ENCODE measurements around the gene PCYT2.

Gene PCYT2

DNA sequence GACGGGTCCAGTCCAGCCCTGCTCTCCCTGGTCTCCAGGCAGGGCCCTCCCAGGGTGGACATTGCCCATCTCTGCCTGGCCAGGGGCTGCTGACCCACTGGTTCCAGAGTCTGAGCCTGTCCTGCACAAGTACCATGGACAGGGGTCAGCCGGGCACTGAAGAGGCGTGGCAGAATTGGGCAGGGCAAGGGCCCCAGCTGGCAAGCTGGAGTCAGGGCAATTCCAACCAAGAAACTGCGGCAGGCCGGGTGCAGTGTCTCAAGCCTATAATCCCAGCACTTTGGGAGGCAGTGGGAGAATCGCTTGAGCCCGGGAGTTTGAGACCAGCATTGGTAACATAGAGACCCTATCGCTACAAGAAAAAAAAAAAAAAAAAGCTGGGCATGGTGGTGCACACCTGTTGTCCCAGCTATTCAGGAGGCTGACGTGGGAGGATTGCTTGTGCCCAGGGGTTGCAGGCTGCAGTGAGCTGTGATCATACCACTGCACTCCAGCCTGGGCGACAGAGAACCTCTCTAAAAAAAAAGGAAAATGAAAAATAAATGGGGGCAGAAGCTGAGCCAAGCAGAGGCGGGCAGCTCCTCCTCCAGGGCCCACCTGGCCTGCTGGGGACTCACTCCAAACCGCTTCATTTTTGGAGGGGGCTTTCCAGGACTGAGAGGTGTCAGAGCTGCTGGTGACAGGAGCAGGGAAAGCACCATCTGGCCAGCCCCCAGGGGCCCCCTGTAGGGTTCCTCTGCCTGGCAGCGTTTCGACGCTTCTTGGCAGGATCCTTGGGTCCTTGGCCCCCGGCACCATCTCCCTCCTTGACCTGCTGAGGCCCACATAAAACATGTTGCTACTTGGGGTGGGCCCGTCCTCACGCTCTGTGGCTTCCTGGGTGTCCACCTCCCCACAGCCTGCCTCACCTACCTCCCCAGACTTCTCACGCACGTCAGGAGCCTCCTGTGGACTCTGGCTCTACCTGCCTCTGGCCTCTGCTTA is 19.2 kb upstream of the PCYT2 start:
- peaks cover 3% of the 10 kb centered on the region for H3K36me3 ChIP-seq (ENCODE audit: control insufficient read depth, low read depth, low read length)
- H3K27me3 ChIP-seq (ENCODE audit: control insufficient read depth, insufficient read depth, low read length) = peaks cover 16% of the 10 kb centered on the region
- H3K4me1 ChIP-seq (ENCODE audit: control insufficient read depth, low read depth, low read length) = peaks cover 6% of the 10 kb centered on the region
- no peak overlapping the region for H3K4me3 ChIP-seq (ENCODE audit: low read length)
- H3K27ac ChIP-seq (ENCODE audit: low read length) = no peak overlapping the region
- no peaks in the 10 kb centered on the region for H3K9me3 ChIP-seq (ENCODE audit: control insufficient read depth, low read depth, low read length)
- H3K9ac ChIP-seq (ENCODE audit: low read length) = no peak overlapping the region

DNA sequence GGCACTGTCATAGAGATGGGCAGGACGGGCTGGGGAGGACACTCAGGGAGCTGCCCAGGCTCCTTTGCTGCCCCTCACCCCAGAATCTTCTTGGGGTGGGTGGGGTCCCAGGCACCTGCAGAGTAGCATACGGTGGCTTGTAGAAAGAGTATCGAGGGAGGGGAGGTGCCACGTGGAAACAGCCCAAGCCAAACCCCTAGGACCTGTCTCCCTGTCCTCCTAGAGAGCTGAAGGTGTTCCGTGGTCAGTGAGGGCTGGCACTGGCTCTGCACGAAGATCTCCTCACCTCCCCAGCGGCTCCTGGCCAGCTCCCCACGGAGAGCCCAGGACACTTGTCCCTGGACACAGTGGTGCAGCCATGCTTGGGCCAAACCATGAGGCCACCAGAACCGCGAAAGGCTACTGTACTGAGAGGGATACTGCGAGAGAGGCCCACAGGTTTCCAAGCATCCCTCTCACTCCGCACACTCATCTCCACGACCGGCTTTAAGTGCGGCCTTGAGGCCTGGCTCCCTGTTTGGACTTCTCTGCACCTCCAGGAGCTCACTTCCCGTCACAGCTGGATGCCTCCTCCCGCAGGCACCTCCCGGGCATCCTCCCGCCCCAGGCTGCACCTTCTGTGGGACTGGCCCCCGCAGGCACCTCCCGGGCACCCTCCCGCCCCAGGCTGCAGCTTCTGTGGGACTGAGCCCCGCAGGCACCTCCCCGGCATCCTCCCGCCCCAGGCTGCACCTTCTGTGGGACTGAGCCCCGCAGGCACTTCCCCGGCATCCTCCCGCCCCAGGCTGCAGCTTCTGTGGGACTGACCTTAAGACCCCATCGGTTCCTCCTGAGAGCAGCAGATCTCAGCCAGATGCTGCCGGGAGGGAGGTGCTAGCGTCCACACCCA is 18.3 kb upstream of the PCYT2 start:
- no peak overlapping the region for H3K27ac ChIP-seq (ENCODE audit: low read length)
- H3K4me1 ChIP-seq (ENCODE audit: control insufficient read depth, low read depth, low read length) = peaks cover 15% of the 10 kb centered on the region
- H3K9ac ChIP-seq (ENCODE audit: low read length) = no peak overlapping the region
- H3K4me3 ChIP-seq (ENCODE audit: low read length) = no peak overlapping the region
- H3K9me3 ChIP-seq (ENCODE audit: control insufficient read depth, low read depth, low read length) = no peaks in the 10 kb centered on the region
- H3K36me3 ChIP-seq (ENCODE audit: control insufficient read depth, low read depth, low read length) = peaks cover 3% of the 10 kb centered on the region
- H3K27me3 ChIP-seq (ENCODE audit: control insufficient read depth, insufficient read depth, low read length) = peaks cover 16% of the 10 kb centered on the region

- Histone ChIP-seq H3K9ac (ENCODE audit: low read length) (peak overlapping the region; percentile 24), H3K27ac (ENCODE audit: low read length) (no peak overlapping the region), H3K4me1 (ENCODE audit: control insufficient read depth, low read depth, low read length) (peaks cover 23% of the 10 kb centered on the region), H3K9me3 (ENCODE audit: control insufficient read depth, low read depth, low read length) (no peaks in the 10 kb centered on the region), H3K27me3 (ENCODE audit: control insufficient read depth, insufficient read depth, low read length) (peaks cover 16% of the 10 kb centered on the region), H3K36me3 (ENCODE audit: control insufficient read depth, low read depth, low read length) (peaks cover 3% of the 10 kb centered on the region), H3K4me3 (ENCODE audit: low read length) (peak overlapping the region; percentile 67)
Measured at GRCh38 chr17:81928544-81929252, 17.5 kb upstream of the PCYT2 start.

- no peak within 1 kb of the TSS for H3K27ac ChIP-seq (ENCODE audit: low read length)
- H3K27me3 ChIP-seq (ENCODE audit: control insufficient read depth, insufficient read depth, low read length) = peaks cover 16% of the 10 kb centered on the region
- no peaks in the 10 kb centered on the region for H3K9me3 ChIP-seq (ENCODE audit: control insufficient read depth, low read depth, low read length)
- peaks cover 28% of the 10 kb centered on the region for H3K4me1 ChIP-seq (ENCODE audit: control insufficient read depth, low read depth, low read length)
- peak within 1 kb of the TSS; percentile 71 for H3K4me3 ChIP-seq (ENCODE audit: low read length)
- H3K9ac ChIP-seq (ENCODE audit: low read length) = peak within 1 kb of the TSS; percentile 66
- peaks cover under 1% of the 10 kb centered on the region for H3K36me3 ChIP-seq (ENCODE audit: control insufficient read depth, low read depth, low read length)
Measured at GRCh38 chr17:81927653-81928543, 16.7 kb upstream of the PCYT2 start, which contains the start of gene MAFG. Gene MAFG (minus strand): TSS chr17:81927735. CDS start chr17:81923185, 4,550 bp downstream.

- Histone ChIP-seq H3K27ac (ENCODE audit: low read length) (no peak overlapping the region), H3K4me3 (ENCODE audit: low read length) (peak overlapping the region; percentile 71), H3K36me3 (ENCODE audit: control insufficient read depth, low read depth, low read length) (peaks cover 5% of the 10 kb centered on the region), H3K27me3 (ENCODE audit: control insufficient read depth, insufficient read depth, low read length) (peaks cover 16% of the 10 kb centered on the region), H3K9ac (ENCODE audit: low read length) (peak overlapping the region; percentile 66), H3K4me1 (ENCODE audit: control insufficient read depth, low read depth, low read length) (peaks cover 28% of the 10 kb centered on the region), H3K9me3 (ENCODE audit: control insufficient read depth, low read depth, low read length) (no peaks in the 10 kb centered on the region)
Measured at GRCh38 chr17:81927152-81927652, 16.0 kb upstream of the PCYT2 start.

GRCh38 chr17:81926451-81927151 is 15.4 kb upstream of the PCYT2 start:
- Histone ChIP-seq H3K27ac (ENCODE audit: low read length) (no peak overlapping the region), H3K9me3 (ENCODE audit: control insufficient read depth, low read depth, low read length) (no peaks in the 10 kb centered on the region), H3K4me3 (ENCODE audit: low read length) (peak overlapping the region; percentile 71), H3K4me1 (ENCODE audit: control insufficient read depth, low read depth, low read length) (peaks cover 28% of the 10 kb centered on the region), H3K9ac (ENCODE audit: low read length) (peak overlapping the region; percentile 66), H3K27me3 (ENCODE audit: control insufficient read depth, insufficient read depth, low read length) (peaks cover 16% of the 10 kb centered on the region), H3K36me3 (ENCODE audit: control insufficient read depth, low read depth, low read length) (peaks cover 7% of the 10 kb centered on the region)

DNA sequence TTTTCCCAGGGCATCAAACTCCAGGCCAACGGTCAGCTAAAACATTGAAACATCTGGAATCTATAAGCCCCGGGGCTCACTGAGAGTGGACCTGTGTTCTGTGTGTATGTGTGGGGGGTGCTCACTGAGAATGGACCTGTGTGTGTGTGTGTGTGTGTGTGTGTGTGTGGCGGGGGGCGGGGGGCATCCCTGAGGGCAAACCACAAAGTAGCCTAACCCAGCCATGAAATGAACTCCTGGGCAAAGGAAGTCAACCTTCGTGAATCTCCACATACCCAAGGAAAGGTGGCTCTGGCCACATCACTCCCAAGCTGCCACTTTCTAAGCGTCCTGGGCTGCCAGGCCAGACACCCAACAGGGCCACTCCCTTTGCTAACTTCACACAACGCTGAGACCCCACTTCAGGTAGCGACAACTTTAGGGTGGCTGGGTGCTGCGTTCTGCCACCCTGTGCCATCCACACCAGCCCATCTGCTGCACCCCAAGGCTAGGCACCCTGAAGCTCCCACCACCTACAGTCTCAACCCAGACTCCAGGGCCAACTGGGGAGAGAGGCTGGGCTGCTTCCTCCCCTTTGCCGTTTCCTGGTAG is 14.8 kb upstream of the PCYT2 start:
- Histone ChIP-seq H3K4me1 (ENCODE audit: control insufficient read depth, low read depth, low read length) (peaks cover 28% of the 10 kb centered on the region), H3K27me3 (ENCODE audit: control insufficient read depth, insufficient read depth, low read length) (peaks cover 16% of the 10 kb centered on the region), H3K4me3 (ENCODE audit: low read length) (peak overlapping the region; percentile 71), H3K9ac (ENCODE audit: low read length) (peak overlapping the region; percentile 66), H3K9me3 (ENCODE audit: control insufficient read depth, low read depth, low read length) (no peaks in the 10 kb centered on the region), H3K36me3 (ENCODE audit: control insufficient read depth, low read depth, low read length) (peaks cover 10% of the 10 kb centered on the region), H3K27ac (ENCODE audit: low read length) (no peak overlapping the region)

GRCh38 chr17:81924557-81925532 is 13.6 kb upstream of the PCYT2 start:
- Histone ChIP-seq H3K36me3 (ENCODE audit: control insufficient read depth, low read depth, low read length) (peaks cover 12% of the 10 kb centered on the region), H3K9me3 (ENCODE audit: control insufficient read depth, low read depth, low read length) (no peaks in the 10 kb centered on the region), H3K27me3 (ENCODE audit: control insufficient read depth, insufficient read depth, low read length) (peaks cover 16% of the 10 kb centered on the region), H3K4me3 (ENCODE audit: low read length) (peak overlapping the region; percentile 30), H3K9ac (ENCODE audit: low read length) (peak overlapping the region; percentile 30), H3K4me1 (ENCODE audit: control insufficient read depth, low read depth, low read length) (peaks cover 28% of the 10 kb centered on the region), H3K27ac (ENCODE audit: low read length) (no peak overlapping the region)
